Measurements from ENCODE around the gene FZD1. TPM values are rescaled to one million over a fixed set of nuclear protein-coding genes. Genes with fewer than 3 reads are reported as not detected.

Gene FZD1
- total RNA-seq, result under 1 TPM; 0.06 to 0.17 TPM

- DNase-seq (peak; percentile 68), ATAC-seq (ENCODE audit: low read depth) (peak; percentile 83)
- no peaks in the 10 kb centered on the region for H3K36me3 Mint-ChIP-seq
- peak within 1 kb of the TSS; percentile 88 for H3K4me3 Mint-ChIP-seq
- peaks cover 9% of the 10 kb centered on the region for H3K4me1 Mint-ChIP-seq
- POLR2A ChIA-PET, result no interaction called here
- no peaks in the 10 kb centered on the region for H3K9me3 Mint-ChIP-seq
- peaks cover 66% of the 10 kb centered on the region for H3K27me3 Mint-ChIP-seq
- H3K27ac Mint-ChIP-seq, result no peak within 1 kb of the TSS
Measured at GRCh38 chr7:91264046-91264923, at the start of gene FZD1. TSS of gene FZD1 (plus strand) at chr7:91264433. CDS start at chr7:91264881, 448 bp downstream.

GRCh38 chr7:91226411-91226810 lies 37.8 kb upstream of the FZD1 start:
- Mint-ChIP-seq H3K27me3 (peaks cover 2% of the 10 kb centered on the region), H3K36me3 (no peaks in the 10 kb centered on the region), H3K27ac (no peak overlapping the region), H3K4me3 (no peak overlapping the region), H3K4me1 (no peaks in the 10 kb centered on the region), H3K9me3 (no peaks in the 10 kb centered on the region)
- POLR2A ChIA-PET, result no interaction called here
- ATAC-seq (ENCODE audit: low read depth), result no peak
- no peak for DNase-seq

- Mint-ChIP-seq H3K9me3 (no peaks in the 10 kb centered on the region), H3K36me3 (no peaks in the 10 kb centered on the region), H3K27me3 (peaks cover 2% of the 10 kb centered on the region), H3K4me1 (no peaks in the 10 kb centered on the region), H3K4me3 (no peak overlapping the region), H3K27ac (no peak overlapping the region)
- no peak for DNase-seq
- ATAC-seq (ENCODE audit: low read depth), result no peak
- POLR2A ChIA-PET, result no interaction called here
Measured at GRCh38 chr7:91228327-91228726, 35.9 kb upstream of the FZD1 start.

GRCh38 chr7:91228927-91229558 lies 35.2 kb upstream of the FZD1 start:
- H3K9me3 Mint-ChIP-seq, result no peaks in the 10 kb centered on the region
- H3K4me3 Mint-ChIP-seq, result no peak overlapping the region
- no peak for DNase-seq
- no peak for ATAC-seq (ENCODE audit: low read depth)
- H3K4me1 Mint-ChIP-seq, result no peaks in the 10 kb centered on the region
- H3K27ac Mint-ChIP-seq, result no peak overlapping the region
- POLR2A ChIA-PET, result no interaction called here
- no peaks in the 10 kb centered on the region for H3K36me3 Mint-ChIP-seq
- peaks cover 2% of the 10 kb centered on the region for H3K27me3 Mint-ChIP-seq

GRCh38 chr7:91230100-91230499 lies 34.1 kb upstream of the FZD1 start:
- Mint-ChIP-seq H3K27me3 (peaks cover 2% of the 10 kb centered on the region), H3K4me1 (no peaks in the 10 kb centered on the region), H3K4me3 (no peak overlapping the region), H3K27ac (no peak overlapping the region), H3K36me3 (no peaks in the 10 kb centered on the region), H3K9me3 (no peaks in the 10 kb centered on the region)
- no peak for DNase-seq
- no peak for ATAC-seq (ENCODE audit: low read depth)
- POLR2A ChIA-PET, result no interaction called here

- POLR2A ChIA-PET, result no interaction called here
- no peak overlapping the region for H3K27ac Mint-ChIP-seq
- H3K27me3 Mint-ChIP-seq, result peaks cover 2% of the 10 kb centered on the region
- no peak for DNase-seq
- no peak overlapping the region for H3K4me3 Mint-ChIP-seq
- H3K9me3 Mint-ChIP-seq, result no peaks in the 10 kb centered on the region
- no peaks in the 10 kb centered on the region for H3K4me1 Mint-ChIP-seq
- ATAC-seq (ENCODE audit: low read depth), result no peak
- no peaks in the 10 kb centered on the region for H3K36me3 Mint-ChIP-seq
Measured at GRCh38 chr7:91230503-91230902, 33.7 kb upstream of the FZD1 start.

GRCh38 chr7:91233212-91233611 lies 31.0 kb upstream of the FZD1 start:
- Mint-ChIP-seq H3K36me3 (no peaks in the 10 kb centered on the region), H3K27ac (no peak overlapping the region), H3K4me1 (no peaks in the 10 kb centered on the region), H3K9me3 (no peaks in the 10 kb centered on the region), H3K27me3 (peaks cover 2% of the 10 kb centered on the region), H3K4me3 (no peak overlapping the region)
- DNase-seq (no peak), ATAC-seq (ENCODE audit: low read depth) (no peak)
- POLR2A ChIA-PET, result no interaction called here

GRCh38 chr7:91235211-91235832 lies 28.9 kb upstream of the FZD1 start:
- no peak overlapping the region for H3K27ac Mint-ChIP-seq
- no peak for ATAC-seq (ENCODE audit: low read depth)
- no peaks in the 10 kb centered on the region for H3K9me3 Mint-ChIP-seq
- H3K27me3 Mint-ChIP-seq, result no peaks in the 10 kb centered on the region
- H3K36me3 Mint-ChIP-seq, result no peaks in the 10 kb centered on the region
- POLR2A ChIA-PET, result no interaction called here
- H3K4me3 Mint-ChIP-seq, result no peak overlapping the region
- no peak for DNase-seq
- no peaks in the 10 kb centered on the region for H3K4me1 Mint-ChIP-seq

- DNase-seq (no peak), ATAC-seq (ENCODE audit: low read depth) (no peak)
- no peak overlapping the region for H3K27ac Mint-ChIP-seq
- no peaks in the 10 kb centered on the region for H3K27me3 Mint-ChIP-seq
- H3K9me3 Mint-ChIP-seq, result no peaks in the 10 kb centered on the region
- no peaks in the 10 kb centered on the region for H3K4me1 Mint-ChIP-seq
- no peak overlapping the region for H3K4me3 Mint-ChIP-seq
- no peaks in the 10 kb centered on the region for H3K36me3 Mint-ChIP-seq
- POLR2A ChIA-PET, result no interaction called here
Measured at GRCh38 chr7:91239171-91239604, 25.0 kb upstream of the FZD1 start.

GRCh38 chr7:91239772-91240171 lies 24.5 kb upstream of the FZD1 start:
- no peak overlapping the region for H3K4me3 Mint-ChIP-seq
- ATAC-seq (ENCODE audit: low read depth), result no peak
- H3K36me3 Mint-ChIP-seq, result no peaks in the 10 kb centered on the region
- DNase-seq, result no peak
- no peaks in the 10 kb centered on the region for H3K27me3 Mint-ChIP-seq
- H3K27ac Mint-ChIP-seq, result no peak overlapping the region
- no peaks in the 10 kb centered on the region for H3K4me1 Mint-ChIP-seq
- POLR2A ChIA-PET, result no interaction called here
- H3K9me3 Mint-ChIP-seq, result no peaks in the 10 kb centered on the region

- ATAC-seq (ENCODE audit: low read depth) (no peak), DNase-seq (no peak)
- no peaks in the 10 kb centered on the region for H3K27me3 Mint-ChIP-seq
- no peak overlapping the region for H3K27ac Mint-ChIP-seq
- H3K4me3 Mint-ChIP-seq, result no peak overlapping the region
- H3K4me1 Mint-ChIP-seq, result no peaks in the 10 kb centered on the region
- POLR2A ChIA-PET, result no interaction called here
- H3K36me3 Mint-ChIP-seq, result no peaks in the 10 kb centered on the region
- H3K9me3 Mint-ChIP-seq, result no peaks in the 10 kb centered on the region
Measured at GRCh38 chr7:91240376-91240941, 23.8 kb upstream of the FZD1 start.

GRCh38 chr7:91242097-91242844 lies 22.0 kb upstream of the FZD1 start:
- POLR2A ChIA-PET, result no interaction called here

GRCh38 chr7:91243591-91244301 lies 20.5 kb upstream of the FZD1 start:
- POLR2A ChIA-PET, result no interaction called here
- no peak for DNase-seq

More at GRCh38 chr7:91242097-91242844, 22.0 kb upstream of the FZD1 start:
- Mint-ChIP-seq H3K4me1 (no peaks in the 10 kb centered on the region), H3K27ac (no peak overlapping the region), H3K27me3 (peaks cover 2% of the 10 kb centered on the region), H3K4me3 (no peak overlapping the region), H3K9me3 (no peaks in the 10 kb centered on the region), H3K36me3 (no peaks in the 10 kb centered on the region)
- no peak for ATAC-seq (ENCODE audit: low read depth)
- no peak for DNase-seq

More at GRCh38 chr7:91243591-91244301, 20.5 kb upstream of the FZD1 start:
- H3K9me3 Mint-ChIP-seq, result peaks cover 2% of the 10 kb centered on the region
- no peak overlapping the region for H3K27ac Mint-ChIP-seq
- H3K4me1 Mint-ChIP-seq, result no peaks in the 10 kb centered on the region
- H3K27me3 Mint-ChIP-seq, result peaks cover 2% of the 10 kb centered on the region
- H3K36me3 Mint-ChIP-seq, result no peaks in the 10 kb centered on the region
- no peak overlapping the region for H3K4me3 Mint-ChIP-seq
- no peak for ATAC-seq (ENCODE audit: low read depth)

All from activated naive CD8-positive, alpha-beta T cell treated with anti-CD3 and anti-CD28 coated beads, Interleukin-2, amount 10 ng/mL, durations not matched to agents 7 days and 5 days (primary cell).